Ectodermal cell (in vitro differentiated cells): Measurements from ENCODE around the gene CAPN2.
"Not testable (repeated sequence)": the region's sequence is repeated elsewhere in the genome, so short reads cannot be mapped to it uniquely, and the experiment has no call there.

Source experiments
- H3K27ac ChIP-seq: 2 replicates; pipeline ENCODE4 v1.7.0; 2013; ENCODE audit warnings: mild to moderate bottlenecking, low read depth, low read length; ENCODE audit not compliant: insufficient read depth, poor library complexity, severe bottlenecking
- H3K27me3 ChIP-seq: 2 replicates; pipeline ENCODE4 v1.7.0; 2013; ENCODE audit warnings: mild to moderate bottlenecking, low read length; ENCODE audit not compliant: insufficient read depth, control insufficient read depth, poor library complexity, severe bottlenecking
- H3K36me3 ChIP-seq: one replicate; pipeline ENCODE4 v1.7.0; 2013; ENCODE audit warnings: low read length; ENCODE audit not compliant: control insufficient read depth, insufficient read depth
- H3K4me1 ChIP-seq: one replicate; pipeline ENCODE4 v1.7.0; 2013; ENCODE audit warnings: low read length; ENCODE audit not compliant: control insufficient read depth, insufficient read depth
- H3K4me3 ChIP-seq: 2 replicates; pipeline ENCODE4 v1.7.0; 2013; ENCODE audit warnings: low read depth, low read length, control low read depth; ENCODE audit not compliant: insufficient read depth
- H3K9me3 ChIP-seq: 2 replicates; pipeline ENCODE4 v1.7.0; 2013; ENCODE audit warnings: mild to moderate bottlenecking, low read length, moderate library complexity; ENCODE audit not compliant: control insufficient read depth
- WGBS, 2 experiments: methylation state at CpG; one replicate each; pipeline ENCODE4 v1.1.7; 2013; ENCODE audit warnings: missing lambda C conversion rate in 2 of 2; 5-methylcytosine and 5-hydroxymethylcytosine counted together

CAPN2 gene

DNA sequence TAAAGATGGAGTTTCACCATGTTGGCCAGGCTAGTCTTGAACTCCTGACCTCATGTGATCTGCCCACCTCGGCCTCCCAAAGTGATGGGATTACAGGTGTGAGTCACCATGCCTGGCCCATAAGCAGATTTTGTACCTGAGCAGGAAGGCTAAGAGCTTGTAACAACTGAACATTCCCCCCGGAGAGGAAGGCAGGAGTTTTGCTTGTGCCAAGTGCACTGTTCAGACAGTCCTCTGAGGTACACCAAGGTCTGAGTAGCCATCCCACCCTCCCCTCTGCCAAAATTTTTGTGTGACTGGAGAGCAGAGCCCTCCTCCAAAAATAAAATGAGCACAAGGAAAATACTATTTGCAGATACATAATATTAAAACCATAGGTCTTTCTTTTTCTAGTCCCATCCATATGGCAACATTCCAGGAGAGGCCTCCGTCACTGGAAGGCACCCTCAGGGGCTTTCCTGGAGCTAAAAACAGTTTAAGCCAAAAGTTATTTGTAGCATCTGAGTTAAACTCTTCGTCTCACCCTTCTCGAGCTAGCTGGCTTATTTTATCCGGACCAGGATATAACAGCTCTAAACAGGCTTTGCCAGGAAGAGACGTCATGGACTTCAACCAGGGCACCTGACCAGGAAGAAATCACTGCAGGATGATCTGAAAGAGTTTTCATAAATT lies 27.2 kb downstream of the CAPN2 start:
- no peaks in the 10 kb centered on the region for H3K36me3 ChIP-seq
- no peaks in the 10 kb centered on the region for H3K4me1 ChIP-seq
- WGBS, 2 experiments, result 93% methylated on average over 7 of the region's 7 CpGs
- H3K9me3 ChIP-seq, result no peaks in the 10 kb centered on the region
- no peaks in the 10 kb centered on the region for H3K27me3 ChIP-seq
- no peak overlapping the region for H3K27ac ChIP-seq
- H3K4me3 ChIP-seq, result no peak overlapping the region

DNA sequence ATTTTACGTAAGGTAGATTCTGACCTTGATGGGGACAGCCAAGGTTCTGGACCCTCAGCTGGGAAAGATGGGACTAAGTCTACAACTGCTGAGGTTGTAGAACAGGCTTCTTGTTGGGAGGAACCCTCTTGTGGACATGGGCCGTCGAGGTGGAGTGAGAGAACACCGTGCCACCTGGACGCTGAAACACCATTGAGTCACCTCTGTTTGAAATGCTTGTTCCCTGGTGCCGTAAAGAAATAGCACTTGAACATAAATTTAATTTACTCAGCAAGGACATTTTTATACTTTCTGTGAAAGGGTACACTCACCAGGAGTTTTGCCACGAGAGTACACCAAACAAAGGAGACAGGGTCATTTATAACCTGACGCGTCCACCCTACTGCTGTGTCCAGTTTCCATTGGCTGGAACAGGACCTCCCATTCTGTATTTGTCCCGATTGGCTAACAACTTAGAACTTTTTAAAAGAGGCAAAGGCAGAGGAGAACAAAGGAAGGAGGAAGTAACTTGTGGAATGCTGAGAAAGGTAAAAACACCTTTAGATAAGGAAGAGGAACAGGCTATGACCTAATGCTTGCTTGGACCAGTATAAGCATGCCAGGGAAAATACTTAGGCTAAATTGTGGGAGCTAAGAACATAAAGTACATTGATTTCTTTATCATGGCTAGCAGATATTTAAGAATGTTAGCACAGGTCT lies 27.8 kb downstream of the CAPN2 start:
- not testable (repeated sequence) for H3K36me3 ChIP-seq, H3K27ac ChIP-seq, H3K4me1 ChIP-seq, H3K27me3 ChIP-seq, H3K9me3 ChIP-seq, H3K4me3 ChIP-seq
- WGBS, 2 experiments, result 83 to 86% methylated on average over 10 of the region's 10 CpGs

DNA sequence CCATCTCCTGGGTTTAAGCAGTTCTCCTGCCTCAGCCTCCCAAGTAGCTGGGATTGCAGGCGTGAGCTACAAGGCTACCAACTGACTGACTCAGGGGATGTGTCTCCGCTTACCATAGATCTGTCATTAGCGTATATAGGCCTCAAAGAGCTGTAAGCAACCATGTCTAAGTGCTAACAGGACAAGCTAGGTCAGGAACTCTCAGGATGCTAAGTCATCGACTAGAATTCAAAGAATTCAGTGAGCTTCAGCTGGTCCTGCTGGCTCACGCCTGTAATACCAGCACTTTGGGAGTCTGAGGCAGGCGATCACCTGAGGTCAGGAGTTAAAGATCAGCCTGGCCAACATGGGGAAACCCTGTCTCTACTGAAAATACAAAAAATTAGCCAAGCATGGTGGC lies 29.5 kb downstream of the CAPN2 start:
- Histone ChIP-seq H3K27ac (no peak overlapping the region), H3K4me1 (no peaks in the 10 kb centered on the region), H3K9me3 (no peaks in the 10 kb centered on the region), H3K4me3 (no peak overlapping the region), H3K36me3 (no peaks in the 10 kb centered on the region), H3K27me3 (no peaks in the 10 kb centered on the region)
- 90 to 91% methylated on average over 6 of the region's 6 CpGs for WGBS, 2 experiments

DNA sequence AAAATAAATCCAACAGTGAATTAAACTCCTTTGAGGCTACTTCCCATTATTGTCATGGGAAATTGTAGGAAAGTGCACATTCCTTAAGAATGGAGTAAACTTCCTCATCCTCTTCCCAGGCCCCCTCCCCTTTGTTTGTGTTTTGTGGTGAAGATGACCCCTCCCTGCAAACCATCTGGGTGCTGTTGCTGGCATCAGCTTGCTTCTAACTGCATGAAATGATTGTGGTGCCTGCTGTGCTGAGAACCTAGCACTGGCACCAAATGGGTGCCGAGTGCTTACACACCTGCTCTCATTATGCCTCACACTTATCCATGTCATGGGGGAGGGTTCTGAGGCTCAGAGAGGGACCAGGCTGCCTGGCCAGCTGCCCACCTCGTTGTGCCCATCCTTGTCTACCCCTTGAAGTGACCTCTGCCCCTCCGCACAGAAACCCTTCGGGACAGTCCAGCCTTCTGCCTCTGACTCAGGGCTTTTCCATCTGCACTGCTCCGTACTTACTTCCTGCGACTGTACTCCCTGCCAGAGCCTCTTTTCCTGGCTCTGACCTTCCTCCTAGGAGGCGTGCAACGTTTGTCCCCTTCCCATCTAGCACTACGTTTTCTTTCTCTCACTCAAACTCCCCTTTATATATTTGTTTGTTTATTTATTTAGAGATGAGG lies 30.6 kb downstream of the CAPN2 start:
- H3K4me1 ChIP-seq, result no peaks in the 10 kb centered on the region
- H3K9me3 ChIP-seq, result no peaks in the 10 kb centered on the region
- H3K27ac ChIP-seq, result no peak overlapping the region
- H3K36me3 ChIP-seq, result no peaks in the 10 kb centered on the region
- peaks cover 4% of the 10 kb centered on the region for H3K27me3 ChIP-seq
- WGBS, 2 experiments, result 93 to 94% methylated on average over 7 to 8 of the region's 9 CpGs
- no peak overlapping the region for H3K4me3 ChIP-seq

DNA sequence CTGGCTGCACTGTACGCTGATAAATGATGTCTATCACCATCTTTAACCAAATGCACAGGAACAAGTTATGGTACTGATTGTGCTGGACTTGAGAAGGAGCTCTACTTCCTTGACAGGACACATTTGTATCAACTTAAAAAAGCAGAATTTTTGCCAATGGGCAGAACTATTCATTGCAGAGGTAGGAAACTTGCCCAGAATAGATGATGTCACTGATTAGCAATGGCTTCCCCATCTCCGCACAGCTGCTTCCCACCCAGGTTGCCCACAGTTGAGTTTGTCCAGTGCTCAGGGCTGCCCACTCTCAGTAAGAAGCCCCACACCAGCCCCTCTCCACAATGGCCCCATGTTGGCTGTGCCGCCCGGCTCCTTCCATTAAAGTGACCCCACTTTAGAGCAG lies 33.4 kb downstream of the CAPN2 start:
- H3K27ac ChIP-seq, result no peak overlapping the region
- H3K4me3 ChIP-seq, result no peak overlapping the region
- no peaks in the 10 kb centered on the region for H3K4me1 ChIP-seq
- H3K36me3 ChIP-seq, result peaks cover 1% of the 10 kb centered on the region
- WGBS, 2 experiments, result 89 to 97% methylated on average over 4 of the region's 4 CpGs
- H3K9me3 ChIP-seq, result no peaks in the 10 kb centered on the region
- H3K27me3 ChIP-seq, result peaks cover 12% of the 10 kb centered on the region

DNA sequence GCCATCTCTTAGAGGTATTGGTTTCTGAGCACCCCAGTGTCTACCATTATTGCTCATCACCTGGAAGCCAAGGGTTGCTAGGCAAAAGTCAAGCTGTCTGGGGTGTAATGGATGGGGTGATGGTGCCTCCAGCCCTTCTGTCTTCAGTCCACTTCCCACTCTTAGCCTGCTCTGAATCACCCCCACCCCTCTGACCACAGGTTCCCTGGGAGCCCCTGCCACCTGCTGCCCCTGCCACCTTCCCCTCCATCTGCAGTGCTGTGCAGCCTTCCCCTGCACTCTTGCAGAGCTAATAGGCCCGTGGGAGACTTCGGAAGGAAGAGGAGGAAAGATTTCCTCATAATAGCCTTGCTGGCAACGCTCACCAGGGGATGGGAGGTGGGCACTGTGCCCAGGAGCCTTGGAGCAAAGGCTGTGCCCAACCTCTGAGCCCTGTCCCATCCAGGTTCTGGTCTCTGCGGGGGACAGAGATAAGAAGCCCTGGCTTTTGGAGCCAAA lies 35.5 kb downstream of the CAPN2 start:
- Histone ChIP-seq H3K27me3 (peaks cover 12% of the 10 kb centered on the region), H3K36me3 (peaks cover 10% of the 10 kb centered on the region), H3K4me3 (no peak overlapping the region), H3K27ac (no peak overlapping the region), H3K4me1 (peaks cover 7% of the 10 kb centered on the region), H3K9me3 (no peaks in the 10 kb centered on the region)
- 86 to 89% methylated on average over 4 of the region's 4 CpGs for WGBS, 2 experiments

DNA sequence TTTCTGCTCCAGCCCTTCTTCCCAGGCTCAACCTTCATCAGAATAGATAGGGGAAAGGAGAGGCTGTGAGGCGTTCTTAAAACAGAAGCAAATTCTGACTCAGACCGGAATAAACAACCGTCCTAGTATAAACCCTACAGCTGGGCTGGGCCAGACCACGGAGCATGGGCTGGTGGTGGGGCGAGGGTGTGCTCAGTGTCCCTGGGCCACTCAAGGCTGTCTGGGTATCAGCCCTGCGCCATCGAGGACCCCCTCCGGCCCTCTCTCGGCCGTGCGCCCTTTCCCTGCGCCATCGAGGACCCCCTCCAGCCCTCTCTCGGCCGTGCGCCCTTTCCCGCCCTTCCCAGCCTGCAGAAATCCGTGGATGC lies 36.0 kb downstream of the CAPN2 start:
- peaks cover 8% of the 10 kb centered on the region for H3K4me1 ChIP-seq
- peaks cover 12% of the 10 kb centered on the region for H3K36me3 ChIP-seq
- H3K27ac ChIP-seq, result no peak overlapping the region
- H3K27me3 ChIP-seq, result peaks cover 12% of the 10 kb centered on the region
- H3K4me3 ChIP-seq, result peak overlapping the region; percentile 43
- WGBS, 2 experiments, result 50 to 58% methylated on average over 18 of the region's 18 CpGs
- H3K9me3 ChIP-seq, result no peaks in the 10 kb centered on the region

DNA sequence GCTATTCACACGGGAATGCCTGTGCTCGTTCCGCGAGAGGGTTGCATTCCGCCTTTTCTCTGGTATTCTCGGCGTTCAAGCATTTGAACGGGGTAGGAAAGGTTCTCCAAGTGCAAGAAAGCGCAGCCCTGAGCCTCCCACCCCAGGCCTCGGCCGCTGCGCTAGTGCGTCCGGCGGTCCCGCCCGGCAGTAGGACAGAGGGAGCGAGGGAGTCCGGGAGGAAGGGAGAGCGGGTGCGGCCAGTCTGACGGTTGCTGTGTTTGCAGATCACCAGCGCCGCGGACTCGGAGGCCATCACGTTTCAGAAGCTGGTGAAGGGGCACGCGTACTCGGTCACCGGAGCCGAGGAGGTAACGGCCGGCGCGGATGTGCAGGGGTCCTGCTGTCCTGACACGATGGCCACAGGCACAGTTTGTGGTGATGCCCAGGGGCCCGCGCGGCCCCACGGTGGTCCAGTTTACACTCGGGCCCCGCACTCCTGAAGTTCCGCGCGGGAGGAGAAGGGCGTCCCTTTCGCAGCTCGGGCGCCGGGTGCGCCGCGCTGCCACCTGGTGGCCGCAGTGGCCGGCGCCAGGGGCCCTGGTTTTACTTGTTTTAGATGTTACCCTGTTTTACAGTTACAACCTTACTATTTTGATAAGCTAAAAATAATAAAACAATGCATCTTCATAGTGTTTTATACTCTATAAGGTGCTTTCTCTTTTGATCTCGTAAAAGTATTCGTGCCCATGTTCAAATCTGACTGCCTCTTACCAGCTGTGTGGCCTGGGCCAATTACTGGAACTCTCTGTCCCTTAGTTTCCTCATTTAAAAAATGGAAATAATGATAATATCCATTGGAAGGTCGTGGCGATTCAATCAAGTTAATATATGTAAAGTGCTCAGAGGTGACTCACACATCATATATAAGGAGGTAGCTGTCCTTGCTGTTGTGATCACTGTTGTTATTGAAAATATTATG lies 36.7 kb downstream of the CAPN2 start:
- Histone ChIP-seq H3K4me1 (peaks cover 8% of the 10 kb centered on the region), H3K27ac (no peak overlapping the region), H3K27me3 (peaks cover 12% of the 10 kb centered on the region), H3K9me3 (no peaks in the 10 kb centered on the region), H3K4me3 (peak overlapping the region; percentile 43), H3K36me3 (peaks cover 12% of the 10 kb centered on the region)
- 11 to 15% methylated on average over 57 to 61 of the region's 61 CpGs for WGBS, 2 experiments

DNA sequence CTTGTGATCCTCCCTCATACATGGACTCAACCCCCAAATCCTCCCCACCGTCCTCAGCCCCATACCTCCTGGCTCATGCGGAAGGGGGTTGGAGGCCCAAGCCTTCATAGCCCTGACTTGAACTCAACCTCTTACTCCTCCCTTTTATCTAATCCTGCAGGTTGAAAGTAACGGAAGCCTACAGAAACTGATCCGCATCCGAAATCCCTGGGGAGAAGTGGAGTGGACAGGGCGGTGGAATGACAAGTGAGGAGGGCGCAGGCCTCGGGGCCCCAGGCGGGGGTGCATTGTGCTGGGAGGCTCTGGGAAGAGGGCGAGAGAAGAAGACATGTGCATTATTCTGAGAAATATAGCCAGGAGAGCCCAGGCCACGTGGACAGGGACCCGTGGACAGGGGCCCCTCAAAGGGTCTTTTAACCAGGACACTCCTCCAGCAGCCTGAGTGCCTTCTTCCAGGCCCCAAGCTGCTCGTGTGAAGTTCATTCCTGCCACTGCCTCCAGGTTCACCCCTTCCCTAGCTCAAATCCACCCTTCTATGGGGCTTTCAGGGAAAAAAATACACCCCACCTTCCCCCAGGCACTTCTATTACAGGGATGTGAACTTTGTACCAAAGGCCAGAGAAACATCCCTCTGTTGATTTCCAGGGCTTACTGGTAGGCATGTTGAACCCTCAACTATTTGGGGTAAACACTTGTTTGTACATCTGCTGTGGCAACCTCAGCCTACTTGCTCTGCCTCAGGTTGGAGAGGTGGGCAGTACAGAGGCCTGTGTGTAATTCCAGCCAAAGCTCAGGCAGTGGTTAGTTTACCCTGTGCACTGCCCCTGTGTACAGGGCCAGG lies 38.6 kb downstream of the CAPN2 start:
- Histone ChIP-seq H3K4me3 (no peak overlapping the region), H3K36me3 (peaks cover 23% of the 10 kb centered on the region), H3K9me3 (no peaks in the 10 kb centered on the region), H3K27me3 (peaks cover 12% of the 10 kb centered on the region), H3K27ac (no peak overlapping the region), H3K4me1 (peaks cover 8% of the 10 kb centered on the region)
- 88% methylated on average over 13 of the region's 13 CpGs for WGBS, 2 experiments
